ENCODE measurements around the gene ZNF619. TPM values are rescaled to one million over a fixed set of nuclear protein-coding genes. Genes with fewer than 3 reads are reported as not detected.
A peak's percentile ranks its signal among the peaks of the same experiment; 100 is the strongest.

Gene ZNF619
- total and polyA plus RNA-seq, 9 of the 15 experiments (the other 6 are each of a cell fraction or from before 2014, with no cell fraction given), result 1.3 to 9.1 (median 6.3) TPM

GRCh38 chr3:40456940-40457823, 19.7 kb upstream of the ZNF619 start, which contains the start of gene RPL14 (continued):
- peak; percentile 71 for TF ChIP-seq NFYB (IDR thresholded peaks at IDR 0.05; ENCODE audit: extremely low read depth, insufficient read length)
- TF ChIP-seq SAFB (IDR thresholded peaks at IDR 0.05; ENCODE audit: borderline replicate concordance, low read depth, low read length), result peak; percentile 60; the same call in 1 of the 2 replicates
- peak; percentile 74 for TF ChIP-seq PHF20 (IDR thresholded peaks at IDR 0.05; ENCODE audit: partially characterized antibody)
- peak; percentile 69 to 73; a peak in 2 of 4 replicates for TF ChIP-seq NONO (IDR thresholded peaks at IDR 0.05; ENCODE audit: low read depth in 2 of 2, low read length in 1 of 2)
- no peak for TF ChIP-seq ZNF695 (CRISPR knock-in tag; IDR thresholded peaks at IDR 0.05)
- peak; percentile 100 for TF ChIP-seq ZBTB2 (IDR thresholded peaks at IDR 0.05)
- no peak for TF ChIP-seq STAT6 (CRISPR knock-in tag; IDR thresholded peaks at IDR 0.05)
- peak; percentile 97 for TF ChIP-seq POLR2H (tag; IDR thresholded peaks at IDR 0.05; ENCODE audit: low read depth)
- peak in 1 of 2 experiments; percentile 7; a peak in 1 of 4 replicates for TF ChIP-seq TRIM24 (IDR thresholded peaks at IDR 0.05)
- no peak for TF ChIP-seq TCFL5 (CRISPR knock-in tag; conservative IDR thresholded peaks at IDR 0.05)
- no peak for TF ChIP-seq DLX4 (CRISPR knock-in tag; IDR thresholded peaks at IDR 0.05)
- TF ChIP-seq U2AF1 (optimal IDR thresholded peaks at IDR 0.05; ENCODE audit: low read depth, low read length), result peak; percentile 95
- TF ChIP-seq ZNF217 (CRISPR knock-in tag; IDR thresholded peaks at IDR 0.05), result no peak
- peak; percentile 11 to 25; a peak in 1 of 4 replicates for TF ChIP-seq SIX5 (IDR thresholded peaks at IDR 0.05; ENCODE audit: borderline replicate concordance in 1 of 2, insufficient read depth in 1 of 2, low read depth in 1 of 2, low read length in 2 of 2)
- TF ChIP-seq NCOA6 (IDR thresholded peaks at IDR 0.05), result peak; percentile 97
- peak; percentile 98 for TF ChIP-seq POLR2AphosphoS5 (IDR thresholded peaks at IDR 0.05; ENCODE audit: control insufficient read depth, insufficient read depth, low read depth, low read length)
- peak; percentile 51 for TF ChIP-seq PKNOX1 (IDR thresholded peaks at IDR 0.05)
- no peak for TF ChIP-seq SNRNP70 (optimal IDR thresholded peaks at IDR 0.05; ENCODE audit: low read depth, low read length)
- peak; percentile 57 for TF ChIP-seq JUND (IDR thresholded peaks at IDR 0.05; ENCODE audit: borderline replicate concordance, low read depth, low read length)
- peak; percentile 60; the same call in 1 of the 3 replicates for TF ChIP-seq JUND (tag; IDR thresholded peaks at IDR 0.05; ENCODE audit: borderline replicate concordance, low read depth, low read length)
- TF ChIP-seq NR2C2 (CRISPR knock-in tag; IDR thresholded peaks at IDR 0.05), result peak; percentile 83
- peak; percentile 63; the same call in 1 of the 2 replicates for TF ChIP-seq NR2C2 (tag; IDR thresholded peaks at IDR 0.05)

All from K562 (cell line).